ENCODE results near the gene SPNS2. TPM values are rescaled to one million over a fixed set of nuclear protein-coding genes. Genes with fewer than 3 reads are reported as not detected.

Gene SPNS2
- total RNA-seq, 1 experiment from 2014 or later, result 1.9 TPM

DNA sequence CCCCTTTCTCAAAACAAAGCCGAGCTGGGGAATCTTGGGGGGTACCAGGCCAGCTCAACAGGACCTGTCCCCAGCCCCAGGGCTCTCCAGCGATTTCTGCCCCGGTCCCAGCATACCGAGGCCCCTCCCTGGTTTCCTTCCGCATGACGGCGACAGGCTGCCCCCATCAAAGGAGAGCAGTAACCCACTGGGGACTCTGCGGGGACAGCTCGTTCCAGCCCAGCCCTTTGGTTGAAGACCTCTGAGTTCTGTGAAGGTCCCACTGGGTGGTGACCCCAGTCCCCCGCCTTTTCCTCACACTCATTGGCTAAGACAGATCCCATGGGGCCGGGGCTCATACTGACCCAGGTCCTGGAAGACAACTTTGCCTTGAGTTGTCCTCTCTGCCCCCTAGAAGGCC, 89.7 kb downstream of the SPNS2 start:
- H3K4me1 ChIP-seq (ENCODE audit: control insufficient read depth, insufficient read depth, low read length), result no peaks in the 10 kb centered on the region

More for the DNA sequence above, 89.7 kb downstream of the SPNS2 start:
- no TSS peak for BruUV-seq (replicated peaks)
- DNase-seq (ENCODE audit: low read depth, low spot score) (no peak), ATAC-seq (no peak)
- Histone ChIP-seq H3K27ac (ENCODE audit: low read length) (no peak overlapping the region), H3K4me3 (ENCODE audit: low read depth in 2 of 2, low read length in 2 of 2) (no peak overlapping the region), H3K9me3 (ENCODE audit: control insufficient read depth, insufficient read depth, low read depth, low read length) (no peaks in the 10 kb centered on the region), H3K36me3 (ENCODE audit: control insufficient read depth, insufficient read depth, low read length) (no peaks in the 10 kb centered on the region), H3K27me3 (ENCODE audit: control insufficient read depth, insufficient read depth, low read length) (no peaks in the 10 kb centered on the region; the same call in 1 of the 2 replicates)
- intact Hi-C loops (cut with micrococcal nuclease; ENCODE audit: unreplicated experiment) (no loop called here), in situ Hi-C loops (cut with HindIII; ENCODE audit: low pct_unique_long_range_greater_than_20kb, low sequenced_read_pairs) (no loop called here)
- TF ChIP-seq SIN3A (IDR thresholded peaks at IDR 0.05; ENCODE audit: borderline replicate concordance, insufficient read depth, low read depth, low read length) (no peak), CTCF (IDR thresholded peaks at IDR 0.05) (no peak), REST (IDR thresholded peaks at IDR 0.05; ENCODE audit: insufficient read depth in 1 of 2, low read depth in 2 of 2, low read length in 1 of 2) (no peak), TCF7L2 (IDR thresholded peaks at IDR 0.05; ENCODE audit: low read depth, low read length) (no peak), POLR2AphosphoS5 (IDR thresholded peaks at IDR 0.05; ENCODE audit: low read depth, low read length) (no peak)
- ChIA-PET CTCF (interaction anchor here (0.5 kb wide), 1 partner anchor 21 kb away, joined by 7 read pairs; no protein-coding TSS in a partner anchor), POLR2A (interaction anchor here (0.5 kb wide), 1 partner anchor 345 kb away, joined by 4 read pairs; no protein-coding TSS in a partner anchor)

Other genes with a start within 250 kb of the SPNS2 start
- 38.6 TPM for gene ANKFY1, start 234.9 kb upstream of the SPNS2 start, total RNA-seq (2021; ENCODE audit: unreplicated experiment)
- gene UBE2G1, start 132.2 kb upstream of the SPNS2 start, total RNA-seq (2021; ENCODE audit: unreplicated experiment), result 119 TPM
- gene SPNS3, start 64.9 kb upstream of the SPNS2 start, total RNA-seq (2021; ENCODE audit: unreplicated experiment), result 0.10 TPM
- 95.6 TPM for gene MYBBP1A, start 56.5 kb downstream of the SPNS2 start, total RNA-seq (2021; ENCODE audit: unreplicated experiment)
- gene GGT6, start 61.7 kb downstream of the SPNS2 start, total RNA-seq (2021; ENCODE audit: unreplicated experiment), result not detected
- not detected for gene SMTNL2, start 85.6 kb downstream of the SPNS2 start, total RNA-seq (2021; ENCODE audit: unreplicated experiment)
- not detected for gene ALOX15, start 142.8 kb downstream of the SPNS2 start, total RNA-seq (2021; ENCODE audit: unreplicated experiment)
- gene PELP1, start 205.3 kb downstream of the SPNS2 start, total RNA-seq (2021; ENCODE audit: unreplicated experiment), result 84.1 TPM
- gene ARRB2, start 211.8 kb downstream of the SPNS2 start, total RNA-seq (2021; ENCODE audit: unreplicated experiment), result 39.2 TPM
- gene MED11, start 232.5 kb downstream of the SPNS2 start, total RNA-seq (2021; ENCODE audit: unreplicated experiment), result 12.5 TPM
- gene ZMYND15, start 241.0 kb downstream of the SPNS2 start, total RNA-seq (2021; ENCODE audit: unreplicated experiment), result 0.28 TPM
- 5.3 TPM for gene CXCL16, start 241.0 kb downstream of the SPNS2 start, total RNA-seq (2021; ENCODE audit: unreplicated experiment)

Data from Panc1 (cell line).